ENCODE results near the gene EIF3I.
"Not testable (repeated sequence)": the region's sequence is repeated elsewhere in the genome, so short reads cannot be mapped to it uniquely, and the experiment has no call there.

Gene EIF3I

GRCh38 chr1:32240140-32240951 lies 18.1 kb downstream of the EIF3I start:
- Mint-ChIP-seq H3K4me3 (peak overlapping the region; percentile 88), H3K27me3 (no peaks in the 10 kb centered on the region)

GRCh38 chr1:32241001-32241763 lies 19.0 kb downstream of the EIF3I start:
- H3K27me3 Mint-ChIP-seq, result no peaks in the 10 kb centered on the region
- H3K4me3 Mint-ChIP-seq, result peak overlapping the region; percentile 88

More at GRCh38 chr1:32240140-32240951, 18.1 kb downstream of the EIF3I start:
- Mint-ChIP-seq H3K4me1 (peaks cover 17% of the 10 kb centered on the region), H3K36me3 (no peaks in the 10 kb centered on the region), H3K9me3 (no peaks in the 10 kb centered on the region), H3K27ac (no peak overlapping the region)

DNA sequence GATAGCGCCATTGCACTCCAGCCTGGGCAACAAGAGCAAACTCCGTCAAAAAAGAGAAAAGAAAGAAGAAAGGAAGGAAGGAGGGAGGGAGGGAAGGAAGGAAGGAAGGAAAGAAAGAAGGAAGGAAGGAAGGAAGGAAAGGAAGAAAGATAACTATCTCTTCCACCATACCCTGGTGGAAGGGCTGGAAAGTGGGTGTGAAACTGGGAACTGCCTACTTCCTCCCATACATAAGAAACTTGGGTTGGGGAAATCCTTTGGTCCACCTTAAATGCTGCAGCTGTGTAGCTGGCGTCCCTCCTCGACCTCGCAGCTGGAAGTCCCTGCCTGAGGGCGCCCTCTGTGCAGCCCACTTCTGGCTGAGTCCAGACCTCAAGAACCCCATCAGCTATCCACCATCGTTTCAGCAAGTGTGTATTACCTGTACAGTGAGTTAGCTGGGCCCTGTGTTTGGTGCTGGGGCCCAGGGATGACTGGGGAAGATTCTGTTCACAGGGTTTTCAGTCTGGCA lies 20.2 kb downstream of the EIF3I start:
- no peaks in the 10 kb centered on the region for H3K27me3 Mint-ChIP-seq
- no peaks in the 10 kb centered on the region for H3K9me3 Mint-ChIP-seq
- H3K36me3 Mint-ChIP-seq, result no peaks in the 10 kb centered on the region
- H3K4me3 Mint-ChIP-seq, result no peak overlapping the region
- H3K4me1 Mint-ChIP-seq, result peaks cover 38% of the 10 kb centered on the region
- H3K27ac Mint-ChIP-seq, result peak overlapping the region; percentile 51

More at GRCh38 chr1:32241001-32241763, 19.0 kb downstream of the EIF3I start:
- peaks cover 25% of the 10 kb centered on the region for H3K4me1 Mint-ChIP-seq
- H3K9me3 Mint-ChIP-seq, result no peaks in the 10 kb centered on the region
- H3K36me3 Mint-ChIP-seq, result no peaks in the 10 kb centered on the region
- H3K27ac Mint-ChIP-seq, result peak overlapping the region; percentile 35

DNA sequence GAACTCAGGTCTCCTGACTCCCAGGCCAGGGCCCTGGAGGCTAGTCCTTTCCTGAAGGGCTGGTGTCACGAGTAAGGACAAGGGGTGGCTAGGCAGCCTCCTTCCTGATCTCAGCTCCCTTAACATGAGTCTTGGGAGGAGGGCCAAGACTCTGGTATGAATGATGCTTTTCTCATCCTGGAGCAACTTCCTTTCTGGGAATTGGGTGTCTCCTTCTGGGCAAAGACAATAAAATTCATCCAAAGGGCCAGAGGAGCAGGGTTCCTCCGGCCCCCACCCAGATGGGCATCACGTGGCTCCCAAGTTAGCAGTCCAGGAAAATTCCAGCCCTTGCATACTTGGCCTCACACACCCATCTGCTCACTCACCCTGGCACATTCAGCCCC lies 24.7 kb downstream of the EIF3I start, which contains the start of gene FAM167B:
TSS of gene FAM167B (plus strand) at position 335 of the 386 bp plus-strand sequence. CDS start 200 bp downstream, outside the sequence.
- Mint-ChIP-seq H3K9me3 (no peaks in the 10 kb centered on the region), H3K27ac (peak within 1 kb of the TSS; percentile 97), H3K4me3 (peak within 1 kb of the TSS; percentile 57), H3K36me3 (no peaks in the 10 kb centered on the region), H3K4me1 (peaks cover 67% of the 10 kb centered on the region), H3K27me3 (no peaks in the 10 kb centered on the region)

GRCh38 chr1:32247452-32247851 lies 25.2 kb downstream of the EIF3I start:
- Mint-ChIP-seq H3K9me3 (no peaks in the 10 kb centered on the region), H3K27me3 (no peaks in the 10 kb centered on the region), H3K4me1 (peaks cover 64% of the 10 kb centered on the region), H3K27ac (peak overlapping the region; percentile 97), H3K36me3 (no peaks in the 10 kb centered on the region), H3K4me3 (no peak overlapping the region)

DNA sequence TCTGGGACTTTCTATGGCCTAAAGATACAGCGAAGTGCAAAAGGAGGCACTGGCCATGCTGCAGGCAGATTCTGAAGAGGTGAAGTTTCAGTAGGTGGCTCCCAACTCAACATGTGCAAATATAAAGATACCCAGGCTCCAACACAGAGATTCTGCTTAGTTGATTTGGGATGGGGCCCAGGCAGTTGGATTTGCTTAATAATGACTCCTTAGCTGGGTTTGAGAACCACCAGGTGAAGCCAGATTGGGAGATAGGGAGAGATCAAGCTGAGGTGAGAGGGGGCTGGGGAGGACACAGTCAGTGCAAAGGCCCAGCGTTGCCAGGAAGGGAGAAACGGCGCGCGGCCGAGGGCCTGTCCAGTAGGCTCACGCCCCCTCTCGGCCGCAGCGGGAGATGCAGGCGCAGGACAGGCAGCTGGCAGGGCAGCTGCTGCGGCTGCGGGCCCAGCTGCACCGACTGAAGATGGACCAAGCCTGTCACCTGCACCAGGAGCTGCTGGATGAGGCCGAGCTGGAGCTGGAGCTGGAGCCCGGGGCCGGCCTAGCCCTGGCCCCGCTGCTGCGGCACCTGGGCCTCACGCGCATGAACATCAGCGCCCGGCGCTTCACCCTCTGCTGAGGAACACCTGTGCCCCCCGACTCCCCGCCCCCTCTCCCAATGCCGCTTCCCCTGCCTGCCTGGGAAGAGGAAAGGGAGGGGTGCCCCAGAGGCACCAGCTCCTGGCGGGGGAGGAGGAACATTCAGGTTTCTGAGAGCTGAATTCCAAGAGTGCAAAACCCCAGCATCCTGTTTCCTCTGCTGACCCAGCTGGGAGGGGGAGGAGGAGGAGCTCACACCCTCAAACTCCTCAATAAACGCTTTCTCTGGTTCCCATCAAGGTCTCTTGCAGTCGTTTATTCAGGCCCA lies 26.0 kb downstream of the EIF3I start:
- Mint-ChIP-seq H3K27ac (peak overlapping the region; percentile 97), H3K4me1 (peaks cover 67% of the 10 kb centered on the region), H3K9me3 (no peaks in the 10 kb centered on the region)

GRCh38 chr1:32249831-32250525 lies 27.8 kb downstream of the EIF3I start:
- Mint-ChIP-seq H3K4me1 (peaks cover 78% of the 10 kb centered on the region), H3K4me3 (peak overlapping the region; percentile 98)

More for the DNA sequence above, 26.0 kb downstream of the EIF3I start:
- peaks cover 1% of the 10 kb centered on the region for H3K36me3 Mint-ChIP-seq
- no peaks in the 10 kb centered on the region for H3K27me3 Mint-ChIP-seq
- peak overlapping the region; percentile 98 for H3K4me3 Mint-ChIP-seq

GRCh38 chr1:32250893-32251716 lies 28.9 kb downstream of the EIF3I start, which contains the start of gene LCK:
TSS of gene LCK (plus strand) at chr1:32251265. CDS start at chr1:32274330, 23,065 bp downstream.
- Mint-ChIP-seq H3K27me3 (no peaks in the 10 kb centered on the region), H3K36me3 (peaks cover 4% of the 10 kb centered on the region), H3K4me3 (peak within 1 kb of the TSS; percentile 98), H3K9me3 (no peaks in the 10 kb centered on the region), H3K27ac (peak within 1 kb of the TSS; percentile 99), H3K4me1 (peaks cover 76% of the 10 kb centered on the region)

More at GRCh38 chr1:32249831-32250525, 27.8 kb downstream of the EIF3I start:
- Mint-ChIP-seq H3K36me3 (peaks cover 1% of the 10 kb centered on the region), H3K27ac (peak overlapping the region; percentile 99), H3K27me3 (no peaks in the 10 kb centered on the region), H3K9me3 (no peaks in the 10 kb centered on the region)

DNA sequence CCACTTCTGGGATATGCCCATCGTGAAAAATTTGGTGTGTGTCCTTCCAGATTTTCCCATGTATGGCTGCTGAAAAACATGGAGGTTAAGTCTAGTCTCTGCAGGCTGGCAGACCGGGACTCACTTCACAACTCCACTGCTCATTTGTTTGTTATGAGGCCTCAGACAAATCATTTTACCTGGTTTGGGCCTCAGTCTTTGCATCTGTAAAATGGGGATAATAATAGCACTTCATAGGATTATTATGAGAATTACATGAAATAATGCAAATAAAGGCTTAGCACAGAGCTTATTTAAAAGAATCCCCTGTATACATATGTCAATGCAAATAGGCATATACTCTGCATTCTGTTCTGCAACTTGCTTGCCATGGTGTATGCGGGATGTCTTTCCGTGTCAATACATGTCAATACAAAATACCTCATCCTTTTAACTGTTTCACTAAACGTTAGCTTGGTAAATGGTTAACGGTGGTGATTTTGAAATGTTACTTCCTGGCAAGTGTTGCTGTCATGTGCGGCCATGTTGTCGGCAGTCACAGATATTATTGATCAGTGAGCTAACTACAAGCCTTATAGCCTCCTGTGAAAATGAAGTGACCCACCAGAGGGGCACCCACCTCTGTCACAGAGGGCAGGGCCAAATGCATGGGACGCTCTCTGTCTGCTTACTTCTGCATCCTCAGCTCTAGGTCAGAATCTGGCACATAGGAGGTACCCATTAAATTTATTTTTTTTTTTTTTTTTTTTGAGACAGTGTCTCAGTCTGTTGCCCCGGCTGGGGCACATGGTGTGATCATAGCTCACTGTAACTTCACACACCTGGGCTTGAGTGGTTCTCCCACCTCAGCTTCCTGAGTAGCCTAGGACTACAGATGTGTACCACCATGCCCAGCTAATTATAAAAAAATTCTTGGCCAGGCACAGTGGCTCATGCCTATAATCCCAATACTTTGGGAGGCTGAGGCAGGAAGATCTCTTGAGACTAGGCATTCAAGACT lies 33.2 kb downstream of the EIF3I start:
- H3K4me3 Mint-ChIP-seq, result peak overlapping the region; percentile 98
- H3K27ac Mint-ChIP-seq, result peak overlapping the region; percentile 92

GRCh38 chr1:32256473-32257226 lies 34.4 kb downstream of the EIF3I start:
- peaks cover 68% of the 10 kb centered on the region for H3K4me1 Mint-ChIP-seq
- no peaks in the 10 kb centered on the region for H3K9me3 Mint-ChIP-seq
- no peaks in the 10 kb centered on the region for H3K27me3 Mint-ChIP-seq
- peaks cover 8% of the 10 kb centered on the region for H3K36me3 Mint-ChIP-seq
- H3K4me3 Mint-ChIP-seq, result peak overlapping the region; percentile 87
- H3K27ac Mint-ChIP-seq, result peak overlapping the region; percentile 98

More for the DNA sequence above, 33.2 kb downstream of the EIF3I start:
- peaks cover 72% of the 10 kb centered on the region for H3K4me1 Mint-ChIP-seq
- no peaks in the 10 kb centered on the region for H3K9me3 Mint-ChIP-seq
- peaks cover 5% of the 10 kb centered on the region for H3K36me3 Mint-ChIP-seq
- H3K27me3 Mint-ChIP-seq, result no peaks in the 10 kb centered on the region

GRCh38 chr1:32257227-32257508 lies 35.0 kb downstream of the EIF3I start:
- Mint-ChIP-seq H3K4me1 (peaks cover 63% of the 10 kb centered on the region), H3K27me3 (no peaks in the 10 kb centered on the region), H3K27ac (peak overlapping the region; percentile 98), H3K36me3 (peaks cover 8% of the 10 kb centered on the region), H3K9me3 (no peaks in the 10 kb centered on the region), H3K4me3 (peak overlapping the region; percentile 87)

- H3K9me3 Mint-ChIP-seq, H3K27ac Mint-ChIP-seq, H3K4me3 Mint-ChIP-seq, H3K36me3 Mint-ChIP-seq, H3K27me3 Mint-ChIP-seq: not testable (repeated sequence)
- H3K4me1 Mint-ChIP-seq, result peaks cover 60% of the 10 kb centered on the region
Measured at GRCh38 chr1:32263236-32263593, 41.0 kb downstream of the EIF3I start.
